NCI-H2227 (cell line): ENCODE data around the gene CPED1.
"Not testable (repeated sequence)": the region's sequence is repeated elsewhere in the genome, so short reads cannot be mapped to it uniquely, and the experiment has no call there.

Source experiments
- DNase-seq: peaks from one replicate; lab custom pipeline; 2025; ENCODE audit not compliant: unreplicated experiment; lab: John Stamatoyannopoulos, UW

CPED1 gene

DNA sequence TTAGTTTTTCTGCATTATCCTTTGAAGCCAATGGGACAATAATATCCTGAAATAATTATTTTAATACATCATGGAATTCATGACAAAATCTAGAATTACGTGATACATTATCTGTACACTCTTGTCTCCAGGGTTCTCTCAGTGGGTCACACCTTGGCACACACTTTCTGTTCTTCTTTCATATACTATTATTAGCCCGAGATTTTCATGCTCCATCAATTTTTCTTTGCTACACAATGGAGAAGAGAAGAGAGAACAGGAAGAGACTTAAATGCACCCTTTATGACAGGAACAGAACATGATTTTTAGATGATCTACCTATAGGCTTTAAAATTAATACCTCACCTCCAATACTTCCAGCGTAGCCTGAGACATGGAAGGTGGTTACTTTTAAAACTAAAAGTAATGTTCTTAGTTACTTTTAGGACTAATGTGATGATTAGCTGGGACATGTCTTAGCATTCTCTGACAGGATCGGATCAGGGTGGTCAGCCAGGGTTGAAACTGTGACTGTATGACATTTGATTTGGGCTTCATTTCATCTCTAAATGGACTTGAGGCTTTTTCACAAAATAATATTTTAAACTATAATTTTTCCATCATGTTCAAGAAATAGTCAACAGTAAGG lies 192.0 kb downstream of the CPED1 start:
- DNase-seq, result no peak

DNA sequence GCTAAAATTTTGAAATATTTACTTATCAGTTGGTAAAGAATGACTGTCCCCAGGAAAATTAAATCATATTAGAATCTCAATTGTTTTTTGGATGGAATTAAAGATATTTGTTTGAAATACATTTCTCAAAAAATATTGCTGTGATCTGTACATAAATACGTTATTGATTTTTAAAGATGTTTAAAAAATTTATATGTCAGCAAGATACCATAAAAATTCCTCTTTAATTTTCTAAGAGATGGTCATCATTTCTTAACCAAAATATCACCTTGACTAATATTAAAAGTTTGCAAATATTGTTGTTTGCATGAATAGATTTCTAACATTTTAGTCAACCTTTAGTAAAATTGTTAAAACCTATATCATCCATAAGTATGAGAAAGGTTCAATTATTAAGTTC lies 192.8 kb downstream of the CPED1 start:
- DNase-seq, result no peak

DNA sequence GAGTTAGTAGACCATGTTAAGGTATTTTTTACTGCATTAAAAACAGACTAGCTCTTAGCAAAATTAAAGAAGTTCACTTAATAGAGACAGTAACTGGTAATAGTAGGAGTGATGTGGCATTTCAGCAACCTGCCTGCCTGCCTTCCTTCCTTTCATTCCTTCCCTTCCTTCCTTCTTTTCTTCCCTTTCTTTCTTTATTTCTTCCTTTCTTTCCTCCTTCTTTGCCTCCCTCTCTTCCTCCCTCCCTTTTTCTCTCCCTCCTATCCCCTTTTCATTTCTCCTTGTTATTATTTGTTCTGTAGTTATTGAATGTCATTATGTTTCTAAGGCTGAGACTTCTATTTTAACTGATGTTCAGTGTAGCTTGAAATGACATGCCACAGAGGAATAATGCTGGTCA lies 193.8 kb downstream of the CPED1 start:
- no peak for DNase-seq

DNA sequence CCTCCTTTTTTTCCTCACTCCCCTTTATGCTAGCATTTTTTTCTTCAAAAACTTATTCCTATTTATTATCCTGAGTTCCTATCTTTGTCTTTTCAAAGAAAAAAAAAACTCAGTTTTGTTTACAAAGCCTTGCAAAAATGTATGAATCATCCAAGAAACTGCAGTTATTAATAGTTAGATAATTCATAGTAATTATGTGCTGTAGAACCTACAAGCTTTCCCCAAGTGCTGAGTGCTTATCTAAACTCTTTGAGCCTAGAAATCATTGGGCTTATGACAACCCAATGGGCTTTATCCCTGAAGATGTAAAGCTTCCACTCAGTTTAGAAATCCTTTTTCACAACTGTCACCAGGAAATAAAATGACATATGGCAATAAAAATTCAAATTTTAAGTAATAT lies 194.4 kb downstream of the CPED1 start:
- no peak for DNase-seq

DNA sequence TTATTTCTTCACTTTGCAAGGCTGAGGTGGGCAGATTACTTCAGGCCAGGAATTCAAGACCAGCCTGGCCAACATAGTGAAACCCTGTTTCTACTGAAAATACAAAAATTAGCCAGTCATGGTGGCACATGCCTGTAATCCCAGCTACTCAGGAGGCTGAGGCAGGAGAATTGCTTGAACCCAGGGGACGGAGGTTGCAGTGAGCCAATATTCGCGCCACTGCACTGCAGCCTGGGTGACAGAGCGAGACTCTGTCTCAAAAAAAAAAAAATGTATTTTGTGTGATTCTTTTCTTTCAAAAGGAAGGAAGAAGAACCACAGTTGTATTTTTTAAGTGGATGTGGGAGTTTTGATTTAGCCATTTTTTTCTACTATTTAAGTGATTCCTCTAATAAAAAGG lies 195.4 kb downstream of the CPED1 start:
- not testable (repeated sequence) for DNase-seq

DNA sequence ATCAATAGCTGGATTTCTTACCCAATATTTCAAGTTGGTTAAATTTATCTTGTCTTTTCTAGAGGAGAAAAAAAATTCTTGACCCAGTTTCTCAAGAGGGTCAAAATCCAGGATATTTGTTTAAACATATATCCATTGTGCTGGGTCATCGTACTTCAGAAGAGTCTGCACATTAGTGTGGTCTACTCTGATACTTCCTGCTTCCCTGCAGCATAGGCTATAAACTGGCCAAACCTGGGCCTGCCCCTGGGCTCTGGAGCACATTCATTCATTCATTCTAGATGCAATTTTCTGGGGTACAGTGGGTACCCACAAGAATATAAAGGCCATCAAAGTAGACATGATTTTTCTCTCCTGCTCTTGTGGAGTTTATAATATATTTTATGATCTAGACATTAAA lies 198.2 kb downstream of the CPED1 start:
- DNase-seq, result no peak

DNA sequence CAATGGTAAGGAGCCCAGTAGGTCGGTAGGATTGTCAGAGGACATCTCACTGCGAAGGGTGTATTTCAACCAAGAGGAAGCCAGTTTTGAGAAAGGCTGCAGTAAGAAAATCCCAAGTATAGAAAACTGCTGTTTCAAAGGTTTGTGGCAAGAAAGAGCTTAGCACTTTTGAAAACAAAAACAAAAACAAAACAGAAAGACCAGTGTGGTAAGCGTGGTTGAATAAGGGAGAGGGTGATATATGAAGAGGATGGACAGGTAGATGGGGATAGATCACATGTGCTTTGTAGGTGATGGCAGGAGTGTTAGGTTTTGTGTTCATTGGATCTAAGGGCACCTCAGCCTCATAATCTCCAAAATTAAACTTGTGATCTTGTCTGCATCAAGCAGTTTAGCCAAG lies 198.7 kb downstream of the CPED1 start:
- DNase-seq, result no peak

DNA sequence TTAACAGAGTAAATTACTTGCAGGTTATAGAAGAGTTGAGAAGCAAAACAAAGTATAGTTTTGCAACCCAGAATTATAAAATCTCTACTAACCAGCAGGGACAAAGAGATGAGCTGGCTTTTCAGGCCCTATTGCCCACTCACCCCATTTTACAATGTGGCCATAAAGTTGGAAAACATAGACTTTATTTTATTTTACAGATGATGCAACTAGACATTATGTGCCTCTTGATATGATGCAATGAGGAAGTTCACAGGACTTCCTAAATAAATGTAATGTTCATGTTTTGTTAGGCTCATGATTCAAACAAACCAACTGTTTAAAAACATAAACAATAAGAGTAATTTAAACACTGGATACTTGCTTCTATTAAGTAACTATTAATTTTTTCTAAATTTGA lies 199.2 kb downstream of the CPED1 start:
- no peak for DNase-seq

DNA sequence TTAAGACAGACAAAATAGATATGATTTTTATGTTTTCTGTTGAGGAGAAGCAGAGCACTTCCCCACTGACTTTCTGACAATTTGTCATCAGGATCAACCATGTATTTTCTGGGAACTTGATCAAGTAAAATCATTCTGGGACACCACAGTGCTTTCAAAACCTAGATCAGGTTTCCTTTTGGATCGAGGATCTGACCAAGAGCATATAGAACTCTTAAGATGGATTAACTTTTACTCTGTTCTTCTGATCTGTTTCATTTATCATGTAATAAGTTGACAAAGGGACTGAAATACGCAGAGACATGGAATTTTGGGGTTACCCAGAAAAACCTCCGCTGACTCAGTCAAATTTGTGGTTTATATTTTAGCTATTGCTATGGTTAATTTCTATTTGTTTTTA lies 204.3 kb downstream of the CPED1 start:
- no peak for DNase-seq

DNA sequence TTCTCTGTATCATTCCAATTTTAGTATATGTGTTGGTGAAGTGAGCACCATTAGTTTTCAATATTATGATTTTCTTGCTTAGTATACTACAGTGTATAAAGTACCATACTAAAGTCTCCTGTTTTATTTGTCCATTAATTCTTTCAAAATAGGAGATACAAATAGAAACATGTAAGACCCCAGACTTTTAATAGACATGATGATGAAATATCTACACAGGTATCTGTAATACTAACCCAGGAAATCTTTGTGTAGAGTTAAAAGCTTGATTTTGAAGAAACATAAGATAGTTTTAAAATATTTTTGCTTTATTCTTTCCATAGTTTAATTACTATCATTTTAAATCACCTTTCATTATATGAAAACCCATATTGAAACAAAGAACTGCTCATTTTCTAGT lies 206.5 kb downstream of the CPED1 start:
- DNase-seq, result no peak

DNA sequence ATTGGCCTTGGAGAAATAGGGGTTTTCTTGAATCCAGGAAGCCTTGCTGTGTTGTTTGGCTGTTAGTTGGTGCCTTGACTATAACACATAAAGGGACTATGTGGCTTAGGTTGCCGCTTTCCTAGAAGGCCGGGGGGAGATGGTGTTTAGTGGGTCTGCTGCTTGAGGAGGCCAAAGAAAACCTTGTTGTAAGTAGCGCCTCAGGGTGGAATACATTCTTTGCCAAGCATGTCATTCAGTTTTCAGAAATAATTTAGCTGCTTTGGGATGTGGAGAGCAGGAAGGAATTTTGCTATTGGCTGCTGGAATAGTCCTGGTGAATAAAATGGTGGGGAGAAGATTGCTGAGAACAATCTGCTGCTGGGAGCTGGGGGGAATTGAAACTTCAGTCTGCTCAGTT lies 207.4 kb downstream of the CPED1 start:
- no peak for DNase-seq

DNA sequence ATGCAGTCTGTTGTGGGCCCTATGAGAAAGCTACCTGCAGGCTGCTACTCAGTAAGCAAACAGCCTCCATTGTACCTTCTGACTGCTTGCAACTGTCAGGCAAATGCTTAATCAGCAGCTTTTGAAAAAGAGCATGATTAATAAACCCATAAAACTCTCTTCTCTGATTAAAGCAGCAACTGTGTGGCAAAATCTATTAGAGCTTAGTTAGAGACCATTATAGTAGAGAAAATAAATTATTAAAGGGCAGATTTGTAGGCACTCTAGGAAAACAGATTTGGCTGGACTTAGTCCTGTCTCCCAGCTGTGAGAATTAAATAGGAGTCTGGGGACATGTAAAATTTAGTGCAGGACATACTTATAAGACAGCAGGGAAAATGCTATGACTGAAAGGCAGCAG lies 207.8 kb downstream of the CPED1 start:
- no peak for DNase-seq

DNA sequence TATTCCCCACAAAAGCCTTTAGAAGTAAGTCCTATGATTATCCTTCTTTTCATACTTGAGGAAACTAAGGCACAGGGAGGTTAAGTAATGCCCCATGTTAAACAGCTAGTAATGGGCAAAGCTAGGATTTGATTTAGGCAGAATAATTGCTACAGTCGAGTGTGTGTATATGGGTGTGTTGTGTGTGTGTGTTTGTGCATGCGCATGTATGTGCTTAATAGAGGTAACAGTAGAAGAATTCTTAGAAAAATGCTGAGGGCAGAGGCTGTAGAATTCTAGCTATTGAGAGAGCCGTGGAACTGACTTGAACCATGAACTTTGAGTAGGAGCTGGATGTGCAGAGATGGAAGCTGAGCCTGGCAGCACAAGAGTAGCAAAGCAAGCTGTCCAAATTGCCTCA lies 208.9 kb downstream of the CPED1 start:
- DNase-seq, result no peak

DNA sequence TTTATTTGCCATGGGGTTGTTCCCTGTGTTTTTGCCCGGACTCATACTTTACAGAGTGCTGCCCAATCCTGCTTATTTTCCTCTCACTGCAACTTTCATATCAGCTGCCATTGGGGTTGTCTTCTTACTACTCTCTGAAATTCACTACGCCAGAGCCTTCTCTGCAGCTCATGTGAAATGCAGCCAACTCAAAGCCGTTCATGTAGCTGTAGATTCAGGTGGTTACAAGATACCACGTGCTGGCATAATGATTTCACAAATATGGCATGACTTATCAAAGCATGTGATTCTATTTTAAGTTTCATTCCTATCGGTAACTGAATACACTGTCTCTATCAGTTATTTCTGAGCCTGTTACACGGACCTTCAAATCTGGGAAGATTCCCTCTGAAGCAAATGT lies 210.0 kb downstream of the CPED1 start:
- no peak for DNase-seq

DNA sequence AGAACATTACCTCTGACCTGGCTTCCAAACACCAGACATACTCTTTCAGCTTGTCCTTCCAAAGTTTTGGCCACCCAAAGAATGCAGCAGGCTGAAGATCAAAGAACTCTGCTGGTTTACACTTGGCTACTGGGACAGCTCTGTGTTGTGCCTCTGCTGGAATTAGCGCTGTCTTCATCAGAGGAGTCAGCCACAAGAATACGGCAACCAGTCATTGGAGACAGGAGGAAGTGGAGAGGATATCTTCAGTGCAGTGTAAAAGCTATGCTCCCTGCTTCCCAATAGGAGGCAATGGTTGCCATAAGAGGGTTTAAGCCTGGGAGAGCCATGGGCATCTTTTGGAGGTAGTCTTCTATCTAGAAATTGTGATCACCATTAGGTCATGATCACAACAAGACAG lies 213.6 kb downstream of the CPED1 start:
- DNase-seq, result no peak

DNA sequence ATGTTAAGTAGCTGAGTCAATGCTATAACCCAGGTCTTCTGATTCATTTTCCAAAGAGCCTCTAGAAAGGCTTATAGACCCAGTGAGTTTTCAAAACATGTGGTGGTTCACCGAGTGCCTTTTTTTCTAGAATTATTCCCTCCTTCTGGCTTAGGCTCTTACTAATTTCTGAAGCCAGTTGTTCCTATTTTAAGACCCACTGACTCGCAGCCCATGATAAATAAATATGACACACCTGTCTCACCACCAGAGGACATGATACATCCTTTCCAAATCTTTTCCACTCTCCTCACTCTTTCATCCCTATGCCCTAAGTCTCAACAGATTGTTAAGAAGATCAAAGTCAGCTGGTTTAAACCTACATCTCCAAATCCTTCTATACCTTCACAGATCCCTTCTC lies 214.3 kb downstream of the CPED1 start:
- no peak for DNase-seq

DNA sequence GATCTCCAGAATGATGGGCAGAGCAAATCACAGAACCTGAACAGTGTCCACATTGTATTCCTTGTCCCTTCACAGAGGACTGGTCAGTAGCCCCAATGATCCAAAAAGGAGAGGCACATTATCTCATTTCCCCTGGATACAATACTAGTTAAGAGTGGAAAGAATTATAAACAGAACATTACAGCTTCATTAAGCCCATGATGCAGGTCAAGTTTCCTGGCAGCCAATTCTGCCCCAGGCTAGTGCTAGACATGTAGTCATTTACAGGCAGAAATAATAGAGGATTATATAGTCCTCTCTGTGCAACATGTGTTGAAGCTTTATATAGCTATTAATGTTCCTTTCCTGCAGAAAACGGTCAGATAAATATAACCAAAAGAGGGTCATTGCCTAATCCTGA lies 216.0 kb downstream of the CPED1 start:
- DNase-seq, result no peak

DNA sequence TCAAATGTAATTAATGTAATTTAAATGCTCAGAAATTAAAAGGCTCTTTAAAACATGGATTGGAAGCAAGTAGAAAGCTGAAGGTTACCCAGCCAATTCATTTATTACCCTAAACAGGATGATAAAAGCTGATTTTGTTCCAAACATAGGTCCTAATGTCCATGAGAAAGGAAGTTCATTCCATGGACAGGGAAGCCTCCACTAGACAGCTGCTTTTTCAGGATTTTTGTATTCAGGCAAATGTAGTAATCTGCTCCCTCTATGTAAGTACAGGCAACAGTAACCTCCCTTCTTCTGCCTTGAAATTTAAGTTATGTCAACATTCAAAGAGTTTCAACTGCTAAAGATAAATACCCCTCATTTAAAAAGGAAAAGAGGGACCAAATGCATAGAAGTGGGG lies 217.3 kb downstream of the CPED1 start:
- no peak for DNase-seq

DNA sequence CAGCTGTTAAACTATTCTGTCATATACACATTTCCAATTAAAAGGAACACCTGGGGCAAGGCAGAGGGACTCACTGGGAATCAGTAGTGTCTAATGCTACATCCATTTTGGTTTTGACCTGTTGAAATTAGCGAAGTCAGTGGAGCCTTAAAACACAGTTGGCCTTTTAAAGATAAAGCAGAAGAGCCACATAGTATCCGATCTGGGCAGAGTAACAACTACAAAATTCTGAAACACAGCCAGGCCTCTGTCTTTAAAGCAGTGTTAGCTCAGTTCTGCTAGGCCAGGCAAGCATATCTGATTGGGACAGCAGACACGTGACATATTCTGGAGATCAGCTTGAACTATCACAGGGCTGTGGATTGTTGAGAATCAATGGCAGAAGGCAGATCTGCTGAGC lies 222.7 kb downstream of the CPED1 start:
- no peak for DNase-seq

DNA sequence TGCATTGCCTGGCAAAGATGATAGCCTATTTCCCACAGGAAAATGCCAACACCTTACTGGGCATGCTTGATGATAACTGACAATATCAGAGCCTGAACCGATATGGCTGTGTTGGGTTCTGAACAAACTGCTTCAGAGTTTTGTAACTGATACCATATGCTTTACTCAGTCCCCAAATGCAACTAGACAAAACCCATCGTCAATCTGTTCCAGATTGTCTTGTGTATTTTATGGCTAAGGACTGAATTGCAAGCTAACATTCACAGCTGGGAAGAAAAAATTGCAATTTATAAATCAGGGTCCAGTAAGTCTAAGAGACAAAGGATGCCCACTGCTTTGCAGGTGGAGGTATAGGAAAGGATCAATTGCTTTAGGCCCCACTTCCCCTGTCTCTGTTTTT lies 223.5 kb downstream of the CPED1 start:
- no peak for DNase-seq

DNA sequence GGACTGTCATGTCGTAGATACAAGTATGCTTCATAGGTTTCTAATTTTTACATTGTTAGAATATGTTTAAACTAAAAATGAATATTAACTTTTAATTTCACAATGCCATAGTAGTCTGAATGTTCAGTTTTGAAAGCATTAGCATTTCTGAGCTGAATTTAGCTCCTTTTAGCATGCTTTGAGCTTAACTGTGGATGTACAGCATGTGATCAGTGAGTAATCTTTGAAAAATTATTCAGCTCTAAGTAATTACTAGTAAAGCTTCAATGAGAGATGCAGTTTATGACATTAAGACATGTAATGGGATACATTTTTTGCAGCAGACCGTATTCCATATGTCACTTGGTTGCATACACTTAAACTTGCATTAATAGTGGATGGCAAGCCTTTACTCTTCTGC lies 226.1 kb downstream of the CPED1 start:
- DNase-seq, result no peak

DNA sequence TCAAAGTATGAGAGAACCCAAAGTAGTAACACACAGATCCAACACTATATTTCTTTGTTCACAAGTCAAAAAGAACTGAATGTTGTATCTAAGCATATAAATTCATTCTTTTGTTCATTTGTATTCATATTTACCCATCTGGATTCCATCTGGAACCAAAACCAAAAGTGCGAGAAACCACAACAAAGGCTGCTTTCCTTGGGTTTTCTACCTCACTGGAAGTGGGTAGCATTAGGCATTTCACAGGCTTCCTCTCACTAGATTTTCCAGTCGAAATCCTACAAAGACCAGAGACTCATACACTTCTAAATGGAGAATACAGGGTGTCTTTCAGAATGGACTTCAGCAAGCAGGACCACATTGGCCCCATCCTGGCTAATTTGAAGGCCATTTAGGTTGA lies 230.5 kb downstream of the CPED1 start:
- DNase-seq, result no peak

DNA sequence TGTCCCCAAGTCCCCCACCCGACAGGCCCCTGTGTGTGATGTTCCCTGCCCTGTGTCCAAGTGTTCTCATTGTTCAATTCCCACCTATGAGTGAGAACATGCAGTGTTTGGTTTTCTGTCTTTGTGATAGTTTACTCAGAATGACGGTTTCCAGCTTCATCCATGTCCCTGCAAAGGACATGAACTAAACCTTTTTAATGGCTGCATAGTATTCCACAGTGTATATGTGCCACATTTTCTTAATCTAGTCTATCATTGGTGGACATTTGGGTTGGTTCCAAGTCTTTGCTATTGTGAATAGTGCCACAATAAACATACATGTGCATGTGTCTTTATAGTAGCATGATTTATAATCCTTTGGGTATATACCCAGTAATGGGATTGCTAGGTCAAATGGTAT lies 232.6 kb downstream of the CPED1 start:
- DNase-seq, result not testable (repeated sequence)

DNA sequence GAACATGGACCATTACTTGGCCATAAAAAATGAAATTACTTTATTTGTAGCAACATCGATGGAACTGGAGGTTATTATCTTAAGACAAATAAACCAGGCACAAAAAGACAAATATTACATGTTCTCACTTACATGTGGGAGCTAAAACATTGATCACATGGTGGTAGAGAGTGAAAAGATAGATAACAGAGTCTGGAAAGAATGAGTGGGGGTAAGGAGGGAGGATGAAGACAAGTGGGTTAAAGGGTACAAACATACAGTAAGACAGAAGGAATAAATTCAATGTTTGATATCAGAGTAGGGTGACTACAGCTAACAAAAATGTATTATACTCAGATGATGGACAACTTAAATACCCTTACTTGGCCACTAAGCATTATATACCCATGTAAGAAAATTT lies 240.3 kb downstream of the CPED1 start:
- no peak for DNase-seq
